ENCODE data around the gene CNN2.

The CNN2 gene

DNA sequence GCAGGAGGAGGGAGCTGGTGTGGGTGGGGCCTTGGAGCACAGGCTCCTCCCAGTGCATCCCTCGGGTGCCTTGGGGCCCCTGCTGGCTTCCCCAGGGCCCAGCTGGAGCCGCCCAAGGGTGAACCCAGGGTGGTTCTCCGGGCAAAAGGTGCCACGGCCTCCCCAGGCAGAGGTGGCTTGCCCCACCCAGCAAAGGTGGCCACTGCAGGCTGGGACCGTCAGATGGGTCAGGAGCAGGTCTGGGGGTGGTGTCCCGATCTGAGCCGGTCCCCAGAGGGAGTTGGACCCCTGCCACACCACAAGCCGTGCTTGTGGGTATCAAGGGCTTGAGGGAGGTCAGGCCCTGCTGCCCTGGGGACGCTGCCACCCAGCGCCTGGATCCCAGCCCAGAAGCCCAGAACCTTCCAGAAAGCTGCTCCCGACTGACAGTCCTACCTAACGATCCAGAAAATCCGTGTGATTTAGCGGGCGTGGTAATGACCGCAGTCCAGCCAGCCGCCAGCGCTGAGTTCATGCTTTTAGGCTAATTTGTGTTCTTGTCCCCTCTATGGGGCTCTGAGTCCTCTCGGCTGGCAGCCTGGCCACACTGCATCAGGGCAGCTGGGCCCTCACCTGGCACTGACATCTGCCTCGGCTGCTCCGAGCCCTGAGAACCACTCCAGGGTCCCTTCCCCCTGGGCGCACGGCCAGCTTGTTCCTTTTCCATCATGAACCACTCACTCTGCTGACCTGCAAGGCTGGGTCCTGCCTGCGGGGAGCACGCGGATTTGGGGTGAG lies 31.2 kb upstream of the CNN2 start:
- no peak for DNase-seq (ENCODE audit: low read depth in 2 of 2)

GRCh38 chr19:996051-996838 lies 30.2 kb upstream of the CNN2 start:
- peak; percentile 21 to 66 for DNase-seq (ENCODE audit: low read depth in 2 of 2)

DNA sequence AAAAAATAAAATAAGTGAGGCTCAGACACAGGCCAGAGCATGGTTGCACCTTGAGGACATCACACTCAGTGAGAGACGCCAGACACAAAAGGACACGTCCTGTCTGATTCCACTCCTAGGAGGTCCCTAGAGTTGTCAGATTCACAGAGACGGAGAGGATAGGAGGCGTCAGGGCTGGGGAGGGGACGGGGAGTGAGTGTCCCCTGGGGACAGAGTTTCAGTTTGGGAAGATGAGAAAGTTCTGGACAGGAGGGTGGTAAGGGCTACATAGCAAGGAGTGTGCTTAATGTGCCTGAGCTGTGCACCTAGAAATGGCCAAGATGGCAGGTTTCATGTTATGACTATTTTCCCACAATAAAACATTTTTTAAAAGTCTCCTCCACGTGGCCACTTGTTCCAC lies 28.3 kb upstream of the CNN2 start:
- no peak for DNase-seq (ENCODE audit: low read depth in 2 of 2)

- DNase-seq (ENCODE audit: low read depth in 2 of 2), result no peak
Measured at GRCh38 chr19:999379-999719, 27.1 kb upstream of the CNN2 start.

GRCh38 chr19:1000095-1000494 lies 26.3 kb upstream of the CNN2 start, which contains the start of gene GRIN3B:
TSS of gene GRIN3B (plus strand) at chr19:1000419. CDS start at chr19:1000438, 19 bp downstream.
- peak in 1 of 2 donors; percentile 49 for DNase-seq (ENCODE audit: low read depth in 2 of 2)

GRCh38 chr19:1000591-1001537 lies 25.5 kb upstream of the CNN2 start:
- DNase-seq (ENCODE audit: low read depth in 2 of 2), result no peak

- peak; percentile 25 to 61 for DNase-seq (ENCODE audit: low read depth in 2 of 2)
Measured at GRCh38 chr19:1001538-1002166, 24.8 kb upstream of the CNN2 start.

GRCh38 chr19:1002600-1002999 lies 23.8 kb upstream of the CNN2 start:
- DNase-seq (ENCODE audit: low read depth in 2 of 2), result no peak

- DNase-seq (ENCODE audit: low read depth in 2 of 2), result no peak
Measured at GRCh38 chr19:1003283-1003682, 23.1 kb upstream of the CNN2 start.

GRCh38 chr19:1004204-1004802 lies 22.1 kb upstream of the CNN2 start:
- DNase-seq (ENCODE audit: low read depth in 2 of 2), result no peak

DNA sequence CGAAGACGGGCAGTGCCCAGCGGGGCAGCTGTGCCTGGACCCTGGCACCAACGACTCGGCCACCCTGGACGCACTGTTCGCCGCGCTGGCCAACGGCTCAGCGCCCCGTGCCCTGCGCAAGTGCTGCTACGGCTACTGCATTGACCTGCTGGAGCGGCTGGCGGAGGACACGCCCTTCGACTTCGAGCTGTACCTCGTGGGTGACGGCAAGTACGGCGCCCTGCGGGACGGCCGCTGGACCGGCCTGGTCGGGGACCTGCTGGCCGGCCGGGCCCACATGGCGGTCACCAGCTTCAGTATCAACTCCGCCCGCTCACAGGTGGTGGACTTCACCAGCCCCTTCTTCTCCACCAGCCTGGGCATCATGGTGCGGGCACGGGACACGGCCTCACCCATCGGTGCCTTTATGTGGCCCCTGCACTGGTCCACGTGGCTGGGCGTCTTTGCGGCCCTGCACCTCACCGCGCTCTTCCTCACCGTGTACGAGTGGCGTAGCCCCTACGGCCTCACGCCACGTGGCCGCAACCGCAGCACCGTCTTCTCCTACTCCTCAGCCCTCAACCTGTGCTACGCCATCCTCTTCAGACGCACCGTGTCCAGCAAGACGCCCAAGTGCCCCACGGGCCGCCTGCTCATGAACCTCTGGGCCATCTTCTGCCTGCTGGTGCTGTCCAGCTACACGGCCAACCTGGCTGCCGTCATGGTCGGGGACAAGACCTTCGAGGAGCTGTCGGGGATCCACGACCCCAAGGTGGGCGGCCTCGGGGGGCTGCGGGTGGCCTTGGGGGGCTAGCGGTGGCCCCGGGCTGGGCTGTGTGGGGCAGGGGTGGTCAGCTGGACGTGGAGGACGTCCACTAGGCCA lies 21.4 kb upstream of the CNN2 start:
- no peak for DNase-seq (ENCODE audit: low read depth in 2 of 2)

DNA sequence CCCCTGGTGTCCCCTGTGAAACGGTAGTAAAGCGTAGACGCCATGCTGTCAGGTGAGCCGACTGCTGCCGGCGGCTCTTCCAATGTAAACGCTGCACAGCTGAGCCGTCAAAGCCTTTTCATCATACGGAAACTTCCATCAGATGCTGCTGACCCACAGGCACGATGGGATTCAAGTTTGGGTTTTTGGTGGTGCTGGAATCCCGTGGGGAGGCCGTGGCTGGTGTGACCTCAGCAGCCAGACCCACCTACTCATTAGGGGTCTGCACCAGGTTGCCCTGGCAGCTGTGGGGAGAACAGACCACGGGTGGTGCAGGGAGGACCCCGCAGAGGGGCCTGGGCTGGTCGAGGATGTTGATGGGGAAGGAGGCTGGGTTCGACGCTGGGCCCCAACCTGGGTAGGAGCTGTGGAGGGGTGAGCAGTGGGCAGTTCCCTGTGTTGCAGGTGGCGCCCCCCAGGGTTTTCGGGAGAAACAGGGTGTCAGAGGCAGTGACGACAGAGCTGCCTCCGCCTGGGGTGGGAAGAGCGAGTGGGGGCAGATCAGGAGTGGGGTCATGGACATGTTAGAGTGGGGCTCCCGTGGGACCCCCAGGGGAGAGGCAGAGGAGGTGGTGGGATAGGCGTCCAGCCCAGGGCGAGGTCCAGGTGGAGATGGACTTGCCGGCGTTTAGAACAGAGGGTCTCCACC lies 19.6 kb upstream of the CNN2 start:
- DNase-seq (ENCODE audit: low read depth in 2 of 2), result no peak

GRCh38 chr19:1007399-1008251 lies 18.8 kb upstream of the CNN2 start:
- no peak for DNase-seq (ENCODE audit: low read depth in 2 of 2)

- no peak for DNase-seq (ENCODE audit: low read depth in 2 of 2)
Measured at GRCh38 chr19:1008268-1009040, 18.0 kb upstream of the CNN2 start.

DNA sequence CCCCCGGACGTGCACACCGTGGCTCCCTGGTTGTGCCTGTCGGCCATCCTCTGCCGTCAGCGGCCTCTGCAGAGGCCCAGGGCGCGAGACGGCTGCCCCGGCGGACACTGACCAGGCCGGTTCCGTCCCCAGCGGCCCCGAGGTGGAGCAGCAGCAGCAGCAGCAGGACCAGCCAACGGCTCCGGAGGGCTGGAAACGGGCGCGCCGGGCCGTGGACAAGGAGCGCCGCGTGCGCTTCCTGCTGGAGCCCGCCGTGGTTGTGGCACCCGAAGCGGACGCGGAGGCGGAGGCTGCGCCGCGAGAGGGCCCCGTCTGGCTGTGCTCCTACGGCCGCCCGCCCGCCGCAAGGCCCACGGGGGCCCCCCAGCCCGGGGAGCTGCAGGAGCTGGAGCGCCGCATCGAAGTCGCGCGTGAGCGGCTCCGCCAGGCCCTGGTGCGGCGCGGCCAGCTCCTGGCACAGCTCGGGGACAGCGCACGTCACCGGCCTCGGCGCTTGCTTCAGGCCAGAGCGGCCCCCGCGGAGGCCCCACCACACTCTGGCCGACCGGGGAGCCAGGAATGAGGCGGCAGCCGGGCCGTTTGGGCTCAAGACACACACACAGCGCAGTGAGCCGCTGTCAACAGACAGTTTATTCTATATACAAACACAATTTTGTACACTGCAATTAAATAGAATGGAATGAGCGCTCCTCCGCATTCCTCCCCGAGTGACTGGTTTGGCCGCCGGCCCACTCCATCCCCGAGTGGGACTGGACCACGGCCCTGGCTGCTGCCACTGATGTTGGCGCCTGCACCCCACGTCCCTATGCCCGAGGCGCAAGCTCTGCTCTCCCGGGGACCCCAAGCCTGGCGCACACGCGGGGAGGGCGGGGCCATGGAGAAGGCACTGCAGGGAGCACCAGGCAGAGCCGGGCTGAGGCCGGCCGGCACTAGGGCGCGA lies 17.1 kb upstream of the CNN2 start:
- no peak for DNase-seq (ENCODE audit: low read depth in 2 of 2)

DNA sequence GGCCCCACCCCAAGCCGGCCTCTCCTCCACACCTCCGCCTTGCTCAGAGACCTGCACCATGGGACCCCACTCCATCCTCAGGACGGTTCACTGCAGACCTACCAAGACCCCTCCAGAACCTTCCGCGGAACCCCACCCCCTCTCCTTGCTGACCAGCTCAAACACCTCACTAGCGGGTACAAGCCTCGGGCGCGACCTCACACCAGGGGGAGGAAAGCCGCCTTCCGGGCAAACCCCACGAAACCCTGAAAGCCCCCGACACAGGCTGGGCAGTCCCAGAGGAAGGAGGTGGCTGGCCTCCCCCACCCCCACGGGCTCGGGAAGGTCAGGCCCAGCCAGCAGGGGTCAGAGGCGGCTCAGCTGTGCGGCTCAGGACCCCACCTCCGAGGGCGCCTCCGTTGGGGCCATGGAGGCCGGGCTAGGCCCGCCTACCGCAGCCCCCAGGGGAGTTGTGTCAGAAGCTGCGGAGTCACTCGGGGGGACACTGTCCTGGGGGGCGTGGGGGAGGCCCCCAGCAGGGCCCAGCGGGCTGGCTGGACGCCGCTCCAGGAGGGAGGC lies 16.3 kb upstream of the CNN2 start:
- no peak for DNase-seq (ENCODE audit: low read depth in 2 of 2)
